Measurements from ENCODE around the gene GALNT18. TPM values are rescaled to one million over a fixed set of nuclear protein-coding genes. Genes with fewer than 3 reads are reported as not detected.

GALNT18 gene
- total and polyA plus RNA-seq, 2 donors (not counting 3 experiments of a cell fraction or from before 2014, with no cell fraction given) = 0.17 to 0.18 TPM

DNA sequence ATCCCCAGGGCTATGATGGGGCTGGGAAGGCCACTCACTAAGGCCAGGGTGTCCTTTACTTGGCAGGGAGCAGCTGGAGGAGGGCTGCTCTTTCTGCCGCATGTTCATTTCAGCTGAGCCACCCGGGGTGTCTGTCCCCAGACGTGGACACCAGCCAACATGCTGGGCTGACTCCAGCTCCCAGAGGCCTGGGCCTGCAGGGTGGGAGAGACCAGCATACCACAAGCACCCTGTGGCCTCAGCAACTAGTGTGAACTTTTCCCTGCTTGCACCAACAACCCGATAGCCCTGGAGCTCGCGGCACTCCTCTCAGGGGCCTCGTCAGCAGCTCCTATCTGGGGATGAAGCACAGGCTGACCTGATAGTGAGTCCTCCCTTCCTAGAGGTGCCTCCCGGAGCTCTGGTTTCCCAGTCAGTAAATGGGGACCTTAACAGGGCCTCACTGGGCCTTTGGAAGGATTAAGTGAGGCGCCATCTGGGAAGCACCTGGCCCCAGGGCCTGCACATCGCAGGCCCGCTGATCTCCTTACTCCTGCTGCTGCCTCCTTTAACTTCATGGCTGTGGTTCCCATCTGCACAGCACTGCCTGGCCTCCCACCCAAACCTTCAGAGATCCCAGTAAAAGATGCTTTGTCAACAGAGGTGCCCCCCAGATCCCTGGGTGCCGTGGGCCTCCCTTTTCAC lies 83.4 kb downstream of the GALNT18 start:
- dilution Hi-C loops (cut with MboI; ENCODE audit: extremely low pct_ligation_motif_present, low sequenced_read_pairs) (no loop called here), intact Hi-C loops (cut with micrococcal nuclease) (no loop called here)
- FAIRE-seq (no peak), DNase-seq (ENCODE audit: low read depth, low spot score) (no peak)
- Histone ChIP-seq H3K36me3 (ENCODE audit: control insufficient read depth in 2 of 2, extremely low read depth in 1 of 2, insufficient read depth in 2 of 2, low read length in 2 of 2) (no peaks in the 10 kb centered on the region), H3K9ac (replicated peaks; ENCODE audit: extremely low read depth, insufficient read depth, low read length) (no peak overlapping the region), H3K27me3 (ENCODE audit: control insufficient read depth in 2 of 2, insufficient read depth in 2 of 2, low read length in 2 of 2) (no peaks in the 10 kb centered on the region), H3K27ac (ENCODE audit: insufficient read depth, low read depth, low read length) (no peak overlapping the region), H3K9me1 (replicated peaks; ENCODE audit: control insufficient read depth, extremely low read depth, insufficient read depth, low read length) (no peaks in the 10 kb centered on the region), H2AFZ (ENCODE audit: low read depth, low read length) (no peak overlapping the region), H3K4me1 (ENCODE audit: control insufficient read depth, extremely low read depth, insufficient read depth, low read length) (no peaks in the 10 kb centered on the region), H3K4me3 (replicated peaks in 1 of 3; ENCODE audit: insufficient read depth in 1 of 3, low read depth in 1 of 3, low read length in 3 of 3) (no peak overlapping the region), H4K20me1 (replicated peaks; ENCODE audit: control insufficient read depth, extremely low read depth, insufficient read depth, low read length) (no peaks in the 10 kb centered on the region), H3K9me3 (replicated peaks; ENCODE audit: control insufficient read depth, insufficient read depth, low read length) (no peaks in the 10 kb centered on the region), H3K4me2 (ENCODE audit: insufficient read depth, low read length) (no peak overlapping the region), H3K79me2 (ENCODE audit: control insufficient read depth, insufficient read depth, low read length) (no peaks in the 10 kb centered on the region)
- ChIA-PET POLR2A (no interaction called here), CTCF (no interaction called here)
- BruUV-seq (replicated peaks) = no TSS peak
- TF ChIP-seq JUN (IDR thresholded peaks at IDR 0.05; ENCODE audit: borderline replicate concordance, insufficient read depth, insufficient read length, low read depth) (no peak), MYC (IDR thresholded peaks at IDR 0.05; ENCODE audit: low read depth, low read length) (no peak), EZH2 (IDR thresholded peaks at IDR 0.05; ENCODE audit: borderline replicate concordance, low read depth, low read length, severe bottlenecking) (no peak), POLR2A (IDR thresholded peaks at IDR 0.05; ENCODE audit: low read depth, low read length) (no peak), FOS (IDR thresholded peaks at IDR 0.05; ENCODE audit: borderline replicate concordance, insufficient read depth, low read length) (no peak), POLR2AphosphoS5 (IDR thresholded peaks at IDR 0.05; ENCODE audit: insufficient read depth, low read depth, low read length) (no peak), GATA2 (IDR thresholded peaks at IDR 0.05; ENCODE audit: insufficient read depth, insufficient read length, low read depth, low read length) (no peak)
- TF ChIP-seq, protein P1, sequence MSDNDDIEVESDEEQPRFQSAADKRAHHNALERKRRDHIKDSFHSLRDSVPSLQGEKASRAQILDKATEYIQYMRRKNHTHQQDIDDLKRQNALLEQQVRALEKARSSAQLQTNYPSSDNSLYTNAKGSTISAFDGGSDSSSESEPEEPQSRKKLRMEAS (IDR thresholded peaks at IDR 0.05; ENCODE audit: insufficient read depth, insufficient read length) = no peak
- TF ChIP-seq, protein P2, sequence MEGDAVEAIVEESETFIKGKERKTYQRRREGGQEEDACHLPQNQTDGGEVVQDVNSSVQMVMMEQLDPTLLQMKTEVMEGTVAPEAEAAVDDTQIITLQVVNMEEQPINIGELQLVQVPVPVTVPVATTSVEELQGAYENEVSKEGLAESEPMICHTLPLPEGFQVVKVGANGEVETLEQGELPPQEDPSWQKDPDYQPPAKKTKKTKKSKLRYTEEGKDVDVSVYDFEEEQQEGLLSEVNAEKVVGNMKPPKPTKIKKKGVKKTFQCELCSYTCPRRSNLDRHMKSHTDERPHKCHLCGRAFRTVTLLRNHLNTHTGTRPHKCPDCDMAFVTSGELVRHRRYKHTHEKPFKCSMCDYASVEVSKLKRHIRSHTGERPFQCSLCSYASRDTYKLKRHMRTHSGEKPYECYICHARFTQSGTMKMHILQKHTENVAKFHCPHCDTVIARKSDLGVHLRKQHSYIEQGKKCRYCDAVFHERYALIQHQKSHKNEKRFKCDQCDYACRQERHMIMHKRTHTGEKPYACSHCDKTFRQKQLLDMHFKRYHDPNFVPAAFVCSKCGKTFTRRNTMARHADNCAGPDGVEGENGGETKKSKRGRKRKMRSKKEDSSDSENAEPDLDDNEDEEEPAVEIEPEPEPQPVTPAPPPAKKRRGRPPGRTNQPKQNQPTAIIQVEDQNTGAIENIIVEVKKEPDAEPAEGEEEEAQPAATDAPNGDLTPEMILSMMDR (IDR thresholded peaks at IDR 0.05; ENCODE audit: extremely low read depth in 1 of 2, insufficient read depth in 1 of 2, low read depth in 1 of 2, low read length in 2 of 2) = no peak

All from endothelial cell of umbilical vein (primary cell).